H1 (cell line): ENCODE measurements around the gene CDK9. TPM values are rescaled to one million over a fixed set of nuclear protein-coding genes. Genes with fewer than 3 reads are reported as not detected.

Source experiments
- CHD2 ChIP-seq: IDR thresholded peaks from 2 replicates; pipeline ENCODE4 v1.6.1; 2012; ENCODE audit warnings: low read length, improper control_type of control experiment
- CTBP2 ChIP-seq: IDR thresholded peaks from 2 replicates; pipeline ENCODE4 v1.7.0; 2011; ENCODE audit warnings: borderline replicate concordance, mild to moderate bottlenecking, moderate library complexity, mixed read lengths, low read length; ENCODE audit not compliant: insufficient read depth, insufficient read length
- KDM4A ChIP-seq: IDR thresholded peaks from one replicate; pipeline ENCODE4 v1.7.1; 2012; ENCODE audit warnings: low read depth, mild to moderate bottlenecking, moderate library complexity, low read length, inconsistent platforms; ENCODE audit not compliant: severe bottlenecking
- PHF8 ChIP-seq: fragments of 200-600 bp; sonication (generic); conservative IDR thresholded peaks from 2 replicates; pipeline ENCODE4 v1.7.1; 2012; ENCODE audit warnings: low read depth, mild to moderate bottlenecking, inconsistent platforms, low read length, moderate library complexity
- POLR2AphosphoS5 ChIP-seq: IDR thresholded peaks from 2 replicates; pipeline ENCODE4 v1.6.1; 2011; ENCODE audit warnings: low read depth, low read length
- RXRA ChIP-seq: IDR thresholded peaks from 2 replicates; pipeline ENCODE4 v1.6.1; 2011; ENCODE audit warnings: low read depth, mild to moderate bottlenecking, low read length, moderate library complexity; ENCODE audit not compliant: insufficient read depth
- SIRT6 ChIP-seq: IDR thresholded peaks from one replicate; pipeline ENCODE4 v1.7.1; 2012; ENCODE audit warnings: low read length, inconsistent platforms
- TCF12 ChIP-seq: IDR thresholded peaks from 2 replicates; pipeline ENCODE4 v1.6.1; 2011; ENCODE audit warnings: low read depth, mild to moderate bottlenecking, low read length
- polyA plus RNA-seq, 7 experiments: library from polyadenylated mRNA; depleted of rRNA in 3 of 7; stranded (reverse) in 5 of 7; unstranded in 2 of 7; fragments of >200 nt in 5 of 7; fragments of 200-250 nt in 2 of 7; gene quantifications; 1 replicate in 5 of 7; 2 replicates in 1 of 7; 4 replicates in 1 of 7; pipeline versions ENCODE4 v1.2.1 to v1.2.3, GENCODE V29; 2011 to 2013; ENCODE audit warnings: missing spikeins in 2 of 7, mixed read lengths in 2 of 7
- total RNA-seq: library from RNA; stranded (reverse); fragmentation: NEBNext Ultra II Directional; extraction: Animal tissue kit (Norgen Biotek cat#: 25700); gene quantifications from 2 replicates; pipeline ENCODE4 v1.2.1, GENCODE V29; 2021
- TF ChIP-seq, protein P1 (sequence below): IDR thresholded peaks from 2 replicates; pipeline ENCODE4 v1.6.1; 2012; ENCODE audit warnings: inconsistent platforms

The CDK9 gene
- total and polyA plus RNA-seq, 2 of the 8 experiments (the other 6 are each of a cell fraction or from before 2014, with no cell fraction given) = 69.1 to 87.5 TPM

DNA sequence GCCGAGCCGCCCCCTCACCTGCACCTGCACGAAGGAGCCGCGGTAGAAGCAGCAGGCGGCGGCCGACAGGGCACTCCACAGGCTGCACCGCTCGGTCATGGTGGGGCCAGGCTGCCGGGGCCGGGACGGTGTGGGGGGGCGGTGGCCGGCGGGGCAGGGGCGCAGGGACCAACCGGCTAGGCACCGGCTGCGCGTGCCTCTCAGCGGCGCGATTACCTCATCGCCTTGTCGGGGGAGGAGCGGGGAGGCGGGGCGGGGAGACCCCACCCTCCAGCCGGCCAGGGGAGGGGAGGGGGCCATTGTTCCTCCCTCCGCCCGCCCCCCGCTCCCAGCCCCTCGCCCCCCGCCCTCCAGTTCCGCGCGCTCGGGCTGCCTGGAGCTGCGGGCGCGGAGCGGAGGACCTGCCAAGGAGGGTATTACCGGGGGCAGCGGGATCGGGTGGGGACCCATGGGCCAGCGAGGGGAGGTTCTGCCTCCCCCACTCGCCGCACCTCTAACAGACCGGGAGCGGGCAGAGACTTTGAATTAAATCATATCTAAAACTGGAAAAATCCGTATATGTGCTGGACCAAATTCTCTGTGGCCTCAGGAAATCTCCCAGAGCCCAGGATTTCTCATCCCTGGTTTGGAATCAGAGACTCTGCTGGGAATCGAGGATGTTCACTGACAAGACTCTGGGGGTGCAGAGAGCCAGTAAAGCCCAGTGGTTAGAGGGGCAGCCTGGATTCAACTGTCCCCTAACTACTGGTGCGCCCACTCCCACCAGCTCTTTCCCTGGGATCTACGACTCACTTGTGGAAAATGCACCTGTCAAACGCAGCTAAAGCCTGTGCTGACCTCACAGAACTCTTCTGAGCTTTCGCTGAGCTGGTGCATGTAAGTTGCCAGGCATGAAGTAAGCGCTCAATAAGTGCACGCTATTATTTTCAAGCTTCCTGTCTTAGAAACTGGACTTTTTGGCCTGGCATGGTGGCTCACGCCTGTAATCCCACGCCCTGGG is 30.5 kb upstream of the CDK9 start (continued):
- TF ChIP-seq KDM4A (peak; percentile 19), PHF8 (peak; percentile 40; the same call in 1 of the 2 replicates), RXRA (no peak), CTBP2 (no peak), POLR2AphosphoS5 (no peak), TCF12 (no peak), SIRT6 (no peak), CHD2 (no peak)
- TF ChIP-seq, protein P1, sequence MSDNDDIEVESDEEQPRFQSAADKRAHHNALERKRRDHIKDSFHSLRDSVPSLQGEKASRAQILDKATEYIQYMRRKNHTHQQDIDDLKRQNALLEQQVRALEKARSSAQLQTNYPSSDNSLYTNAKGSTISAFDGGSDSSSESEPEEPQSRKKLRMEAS = peak; percentile 36; the same call in 1 of the 2 replicates
